GM19328 (cell line): ENCODE measurements around the gene PML.

ENCODE experiments used
- ATAC-seq: cut with Tn5 transposase; IDR thresholded peaks from one replicate; pipeline ENCODE4 v1.9.1; 2021; ENCODE audit warnings: mild to moderate bottlenecking, moderate library complexity; ENCODE audit not compliant: unreplicated experiment

PML gene

DNA sequence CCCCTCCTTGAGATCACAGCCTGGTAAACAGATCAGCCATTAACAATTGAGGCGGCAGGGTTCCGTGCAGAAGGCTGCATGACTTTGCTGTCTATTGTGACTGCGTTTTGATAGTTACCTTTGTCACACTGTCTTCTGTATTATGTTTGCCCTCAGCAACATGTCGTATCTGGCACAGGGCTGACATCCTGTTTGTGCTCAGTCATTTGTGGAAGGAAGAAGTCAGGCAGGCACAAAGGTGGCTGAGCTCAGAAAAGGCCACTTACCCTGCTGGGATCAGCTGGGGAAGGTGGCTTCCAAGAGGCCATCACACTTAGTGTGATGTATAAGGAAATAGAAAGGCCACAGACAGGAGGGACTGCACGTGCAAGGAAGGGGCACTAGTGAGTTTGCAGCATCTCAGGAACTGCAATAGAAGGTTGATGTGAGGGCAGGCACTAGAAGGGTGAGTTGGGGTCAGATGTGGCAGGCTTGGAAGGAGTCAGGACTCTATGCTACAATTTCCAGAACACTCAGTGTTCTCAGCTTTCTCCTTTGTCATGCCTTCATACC, 13.4 kb downstream of the PML start:
- ATAC-seq, result no peak

- no peak for ATAC-seq
Observed at GRCh38 chr15:74008901-74009300, 14.4 kb downstream of the PML start.

- no peak for ATAC-seq
Observed at GRCh38 chr15:74010929-74011540, 16.5 kb downstream of the PML start.

DNA sequence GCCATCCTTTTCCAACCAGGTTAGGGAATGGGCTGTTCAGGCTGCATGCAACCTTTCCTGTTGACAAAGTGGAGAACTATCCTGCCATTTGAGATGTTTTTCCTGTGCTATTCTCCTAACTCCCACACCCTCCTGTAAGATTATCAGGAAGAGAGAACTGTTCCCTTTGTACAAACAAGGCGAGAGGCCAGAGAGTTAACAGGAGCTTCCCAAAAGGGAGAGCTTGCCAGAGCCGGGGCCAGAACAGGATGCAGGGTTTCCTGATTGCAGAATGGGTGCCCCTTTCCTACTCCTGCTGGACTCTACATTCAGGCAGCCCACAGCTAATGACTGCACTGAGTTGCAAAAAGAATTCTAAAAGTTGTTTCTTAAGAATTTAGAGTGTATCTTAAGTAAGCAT, 17.1 kb downstream of the PML start:
- ATAC-seq, result no peak

DNA sequence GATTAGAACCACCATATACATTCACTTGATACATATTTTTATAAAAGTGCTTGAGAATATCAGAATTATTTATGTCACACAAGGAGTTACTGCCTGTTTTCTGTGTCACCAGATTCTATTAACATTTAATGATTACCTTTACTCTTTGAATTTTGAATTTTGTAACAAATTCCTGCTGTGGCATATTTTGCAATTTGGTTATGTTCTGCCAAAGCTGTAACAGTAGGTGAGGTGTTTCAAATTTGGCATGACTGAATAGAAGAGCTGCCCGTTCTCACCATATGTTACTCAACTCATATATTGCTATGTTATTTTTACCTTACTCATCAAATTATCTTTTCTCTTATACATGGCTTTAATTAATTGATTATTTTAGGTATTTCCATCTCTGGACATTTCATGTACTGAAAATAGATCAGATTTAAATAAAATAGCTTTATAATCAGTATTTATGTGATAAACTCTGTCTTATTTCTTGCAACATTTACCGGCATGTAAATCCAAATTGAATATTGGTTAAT, 18.9 kb downstream of the PML start:
- no peak for ATAC-seq

GRCh38 chr15:74019734-74020133, 25.2 kb downstream of the PML start:
- ATAC-seq, result no peak

DNA sequence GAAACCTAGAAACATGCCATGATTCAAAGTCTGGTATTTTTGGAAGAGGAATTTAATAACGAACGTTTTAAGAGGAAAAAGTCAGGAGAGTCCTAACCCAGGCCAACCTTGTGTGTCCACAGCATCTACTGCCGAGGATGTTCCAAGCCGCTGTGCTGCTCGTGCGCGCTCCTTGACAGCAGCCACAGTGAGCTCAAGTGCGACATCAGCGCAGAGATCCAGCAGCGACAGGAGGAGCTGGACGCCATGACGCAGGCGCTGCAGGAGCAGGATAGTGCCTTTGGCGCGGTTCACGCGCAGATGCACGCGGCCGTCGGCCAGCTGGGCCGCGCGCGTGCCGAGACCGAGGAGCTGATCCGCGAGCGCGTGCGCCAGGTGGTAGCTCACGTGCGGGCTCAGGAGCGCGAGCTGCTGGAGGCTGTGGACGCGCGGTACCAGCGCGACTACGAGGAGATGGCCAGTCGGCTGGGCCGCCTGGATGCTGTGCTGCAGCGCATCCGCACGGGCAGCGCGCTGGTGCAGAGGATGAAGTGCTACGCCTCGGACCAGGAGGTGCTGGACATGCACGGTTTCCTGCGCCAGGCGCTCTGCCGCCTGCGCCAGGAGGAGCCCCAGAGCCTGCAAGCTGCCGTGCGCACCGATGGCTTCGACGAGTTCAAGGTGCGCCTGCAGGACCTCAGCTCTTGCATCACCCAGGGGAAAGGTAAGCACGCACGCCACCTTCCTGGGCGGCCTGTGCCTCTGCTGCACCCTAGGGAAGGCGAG, 28.4 kb downstream of the PML start:
- ATAC-seq, result no peak

DNA sequence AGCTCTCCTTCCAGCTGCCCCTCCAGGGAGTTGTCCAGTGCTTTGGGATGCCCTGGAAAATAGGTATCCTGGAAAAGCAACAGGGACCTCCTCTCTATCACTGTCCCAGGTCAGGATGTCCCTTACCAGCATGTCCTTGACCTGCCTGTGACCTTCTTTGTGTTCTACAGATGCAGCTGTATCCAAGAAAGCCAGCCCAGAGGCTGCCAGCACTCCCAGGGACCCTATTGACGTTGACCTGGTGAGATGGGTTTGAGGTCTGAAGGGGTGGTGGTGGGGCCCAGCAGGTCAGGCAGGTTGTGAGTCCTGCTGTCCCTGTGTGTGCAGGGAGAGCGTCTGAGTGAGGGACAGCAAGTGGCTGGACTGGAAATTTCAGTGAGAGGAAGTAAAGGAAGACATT, 30.2 kb downstream of the PML start:
- ATAC-seq, result no peak

DNA sequence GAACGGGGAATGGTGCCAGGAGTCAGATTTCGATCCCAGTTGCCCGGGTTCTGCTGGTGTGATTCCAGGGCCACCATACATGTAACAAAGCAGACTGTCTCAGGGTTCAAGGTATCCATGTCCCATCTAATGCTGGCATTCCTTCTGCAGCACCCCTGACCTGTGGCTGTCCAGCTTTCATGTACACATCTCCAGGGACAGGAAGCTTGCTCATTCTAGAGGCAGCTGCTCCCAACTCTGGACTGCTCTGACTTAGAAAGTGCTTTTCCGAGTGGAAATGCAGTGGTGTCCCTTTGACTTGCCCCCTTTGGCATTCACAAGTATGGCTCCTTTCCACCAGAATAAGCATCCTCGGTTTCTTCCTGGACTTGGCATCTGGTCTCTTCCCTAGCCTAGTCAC, 30.9 kb downstream of the PML start:
- no peak for ATAC-seq

DNA sequence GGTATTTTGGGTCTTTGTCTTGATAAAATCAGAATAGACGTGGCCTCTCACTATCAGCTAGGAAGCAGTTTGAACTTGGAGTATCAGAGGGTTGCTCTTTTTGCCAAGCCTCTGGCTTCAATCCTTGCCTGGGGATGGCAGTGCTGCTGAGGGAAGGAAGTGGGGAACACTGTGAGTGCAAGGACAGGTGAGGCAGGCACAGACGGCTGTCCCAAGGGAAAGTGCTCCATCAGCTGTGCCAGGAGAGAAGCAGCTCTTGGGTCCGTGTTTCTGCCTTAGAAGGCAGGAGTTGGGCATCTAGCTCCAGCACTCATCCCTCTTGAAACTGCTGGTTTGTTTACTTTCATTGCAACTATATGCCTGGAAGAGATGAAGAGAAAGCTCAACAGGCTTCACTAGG, 33.2 kb downstream of the PML start:
- no peak for ATAC-seq

DNA sequence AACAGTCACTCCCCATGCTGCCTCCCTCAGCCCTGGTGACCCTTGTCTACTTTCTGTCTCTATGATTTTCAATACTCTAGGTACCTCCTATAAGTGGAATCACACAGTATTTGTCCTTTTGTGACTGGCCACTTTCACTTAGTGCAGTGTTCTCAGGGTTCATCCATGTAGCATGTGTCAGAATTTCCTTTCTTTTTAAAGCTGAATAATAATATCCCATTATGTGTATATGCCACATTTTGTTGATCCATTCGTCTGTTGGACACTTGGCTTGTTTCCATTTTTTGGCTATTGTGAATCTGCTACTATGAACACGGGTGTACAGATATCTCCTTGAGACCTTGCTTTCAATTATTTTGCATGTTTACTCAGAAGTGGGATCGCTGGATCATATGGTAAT, 34.1 kb downstream of the PML start:
- ATAC-seq, result no peak

GRCh38 chr15:74032046-74032445, 37.5 kb downstream of the PML start:
- no peak for ATAC-seq

GRCh38 chr15:74032606-74033561, 38.4 kb downstream of the PML start:
- no peak for ATAC-seq

DNA sequence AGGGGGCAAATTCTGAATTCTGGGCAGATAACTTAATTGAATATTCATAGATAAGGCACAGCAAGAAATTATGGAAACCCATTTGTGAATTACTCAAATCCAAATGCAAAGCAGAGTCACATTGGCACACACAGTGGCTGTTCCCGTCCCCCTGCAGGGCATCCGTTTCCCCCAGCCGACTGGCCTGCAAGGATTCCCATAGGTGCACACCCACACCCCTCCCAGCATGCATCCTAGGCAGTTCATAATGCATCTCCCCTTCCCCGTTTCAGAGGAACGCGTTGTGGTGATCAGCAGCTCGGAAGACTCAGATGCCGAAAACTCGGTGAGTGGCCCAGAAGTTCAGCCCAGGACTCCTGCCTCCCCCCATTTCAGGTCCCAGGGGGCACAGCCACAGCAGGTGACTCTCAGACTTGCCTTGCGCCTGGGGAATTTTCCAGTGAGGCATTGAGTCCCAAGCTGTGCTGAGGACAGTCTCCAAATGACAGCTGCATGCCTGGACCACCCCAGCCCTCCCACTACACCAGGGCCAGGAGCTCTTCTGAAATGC, 39.8 kb downstream of the PML start:
- ATAC-seq, result no peak

GRCh38 chr15:74035121-74036017, 40.9 kb downstream of the PML start:
- no peak for ATAC-seq

DNA sequence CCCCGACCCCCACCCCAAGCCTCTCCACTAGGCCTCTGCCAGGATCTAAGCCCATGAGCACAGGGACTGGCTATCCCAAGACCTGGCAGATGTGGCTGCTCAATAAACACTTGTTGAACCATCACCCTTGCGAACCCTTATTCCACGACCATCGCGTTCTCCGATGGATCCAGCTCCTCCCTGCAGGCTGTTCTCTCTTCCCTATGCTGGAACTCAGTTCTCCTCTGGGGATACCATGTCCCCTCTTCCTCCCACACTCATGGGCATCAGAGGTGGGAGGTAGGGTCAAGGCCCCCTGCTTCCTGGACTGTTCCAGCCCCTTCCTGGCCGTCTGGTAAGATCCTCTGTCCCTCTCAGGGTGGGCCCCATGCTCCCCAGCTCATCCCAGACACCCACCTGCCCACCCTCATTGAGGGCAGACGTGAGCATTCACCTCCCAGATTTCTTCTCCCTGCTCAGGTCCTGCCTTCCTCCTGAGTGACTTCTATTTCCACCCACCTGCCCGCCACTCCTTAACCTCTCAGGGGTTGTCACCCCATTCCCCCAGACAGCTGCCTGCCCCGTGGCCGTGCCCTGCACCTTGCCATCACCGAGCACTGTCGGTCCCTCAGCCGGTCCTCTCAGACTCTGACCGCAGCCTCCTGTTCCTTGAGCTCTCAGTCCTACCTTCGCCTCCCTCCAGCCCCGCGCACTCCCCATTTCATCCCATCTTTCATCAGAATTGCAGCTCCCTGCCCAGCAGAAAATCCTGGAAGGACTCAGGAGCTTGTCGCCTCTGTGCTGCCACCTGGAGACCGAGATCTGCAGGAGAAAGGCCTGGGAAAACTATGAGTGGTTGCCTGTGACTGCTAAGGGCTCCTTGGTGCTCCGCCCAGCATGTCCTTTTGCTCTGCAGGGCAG, 42.0 kb downstream of the PML start:
- ATAC-seq, result no peak

DNA sequence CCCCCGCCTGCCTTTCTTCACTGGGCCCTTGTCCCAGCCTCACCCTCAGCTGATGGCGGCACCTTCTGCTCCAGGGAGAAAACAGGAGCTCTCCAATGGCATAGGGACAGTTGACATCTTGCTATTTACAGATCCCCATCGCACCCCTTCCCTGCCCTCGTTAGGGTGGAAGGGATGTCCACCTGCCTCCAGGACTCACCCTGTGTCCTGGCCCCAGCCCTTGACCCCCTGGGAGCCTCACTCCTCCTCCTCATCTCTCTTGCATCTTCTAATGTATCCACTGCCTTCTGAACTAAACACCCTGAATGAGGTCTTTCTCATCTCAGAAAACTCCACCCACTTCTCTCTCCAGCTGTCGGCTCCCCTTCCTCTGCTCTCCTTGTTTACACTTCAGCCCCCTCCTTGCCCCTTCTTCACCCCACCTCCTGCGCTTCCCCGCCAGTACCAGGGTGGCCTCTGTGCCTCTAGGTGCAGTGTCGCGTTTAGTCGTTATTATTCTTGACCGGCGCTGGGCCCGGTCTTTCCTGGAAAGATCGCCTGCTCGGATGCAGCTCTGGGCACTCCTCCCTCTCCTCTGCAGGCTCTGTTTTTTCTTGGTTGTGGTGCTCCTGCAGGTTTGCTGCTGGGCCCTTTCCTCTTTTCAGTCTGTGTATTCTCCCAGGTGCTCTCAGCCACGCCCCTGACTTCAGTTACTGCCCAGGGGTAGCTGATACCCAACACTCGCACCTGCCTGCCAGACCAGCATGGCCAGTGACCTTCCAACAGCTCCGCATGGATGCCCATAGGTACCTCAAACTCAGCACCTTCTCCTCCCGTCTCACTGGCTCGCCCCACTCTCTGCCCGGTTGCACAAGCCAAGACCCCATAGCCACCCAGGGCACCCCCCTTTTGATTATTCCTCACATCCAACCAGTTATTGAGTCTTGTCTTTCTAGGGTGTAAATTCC, 42.9 kb downstream of the PML start:
- ATAC-seq, result no peak
